Activated gamma-delta T cell (primary cell): Measurements from ENCODE around the gene RAB5IF.
"Not testable (repeated sequence)": the region's sequence is repeated elsewhere in the genome, so short reads cannot be mapped to it uniquely, and the experiment has no call there.

ENCODE experiments used
- DNase-seq: peaks from one replicate; lab custom pipeline; 2025; lab: John Stamatoyannopoulos, UW

The RAB5IF gene

GRCh38 chr20:36585410-36586125 is 20.0 kb upstream of the RAB5IF start:
- DNase-seq, result no peak

GRCh38 chr20:36587388-36588070 is 18.1 kb upstream of the RAB5IF start:
- DNase-seq, result no peak

GRCh38 chr20:36591281-36591680 is 14.3 kb upstream of the RAB5IF start:
- no peak for DNase-seq

GRCh38 chr20:36591854-36592641 is 13.5 kb upstream of the RAB5IF start:
- DNase-seq, result no peak

GRCh38 chr20:36593347-36593929 is 12.1 kb upstream of the RAB5IF start:
- no peak for DNase-seq

GRCh38 chr20:36599912-36600345 is 5.7 kb upstream of the RAB5IF start:
- DNase-seq, result no peak

- no peak for DNase-seq
These were observed 4.0 kb upstream of the RAB5IF start for GRCh38 chr20:36601540-36601939.

- DNase-seq, result no peak
These were observed 604 bp upstream of the RAB5IF start for GRCh38 chr20:36604952-36605398.

- no peak for DNase-seq
These were observed 833 bp downstream of the RAB5IF start for GRCh38 chr20:36606158-36607066.

GRCh38 chr20:36607586-36608387 is 2.2 kb downstream of the RAB5IF start:
- no peak for DNase-seq

- DNase-seq, result not testable (repeated sequence)
These were observed 2.8 kb downstream of the RAB5IF start for GRCh38 chr20:36608388-36608728.

GRCh38 chr20:36611625-36612024 is 6.0 kb downstream of the RAB5IF start:
- DNase-seq, result no peak

- no peak for DNase-seq
These were observed 8.4 kb downstream of the RAB5IF start for GRCh38 chr20:36613974-36614373.

GRCh38 chr20:36614781-36615557 is 9.4 kb downstream of the RAB5IF start:
- DNase-seq, result no peak

GRCh38 chr20:36620917-36621316 is 15.3 kb downstream of the RAB5IF start:
- no peak for DNase-seq

GRCh38 chr20:36623444-36623843 is 17.9 kb downstream of the RAB5IF start:
- DNase-seq, result no peak

GRCh38 chr20:36624068-36624943 is 18.7 kb downstream of the RAB5IF start:
- no peak for DNase-seq

GRCh38 chr20:36624944-36625324 is 19.4 kb downstream of the RAB5IF start:
- no peak for DNase-seq

- no peak for DNase-seq
These were observed 22.5 kb downstream of the RAB5IF start for GRCh38 chr20:36628076-36628475.
